Measurements from ENCODE around the gene MRPS25. TPM values are rescaled to one million over a fixed set of nuclear protein-coding genes. Genes with fewer than 3 reads are reported as not detected.

The MRPS25 gene
- polyA plus RNA-seq, 1 donor from 2014 or later, result 74.4 TPM

DNA sequence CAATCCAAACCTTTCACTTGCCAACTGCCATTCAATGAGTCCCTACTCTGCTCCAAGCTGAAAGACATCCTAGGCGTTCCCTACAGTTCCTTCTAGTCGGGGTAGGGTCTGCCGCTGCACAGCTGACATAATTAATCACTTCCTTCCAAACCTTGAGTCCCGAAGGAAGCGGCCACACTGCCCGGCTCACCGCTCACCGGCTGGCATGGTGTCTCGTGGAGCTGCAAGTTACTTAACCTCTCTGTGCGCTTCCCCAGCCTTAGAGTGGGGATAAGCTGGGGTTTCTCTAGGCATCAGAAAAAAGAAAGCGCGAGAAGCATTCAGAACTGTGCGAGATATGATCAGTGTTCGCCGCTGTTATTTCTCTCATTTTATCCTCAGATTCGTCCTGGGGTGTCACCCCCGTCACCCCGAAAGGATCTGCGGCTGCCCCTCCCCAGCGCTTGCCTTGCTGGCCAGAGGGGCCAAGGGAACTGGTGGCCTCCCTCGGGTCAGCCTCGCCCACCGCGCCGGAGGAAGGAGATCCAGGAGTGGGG, 748 bp downstream of the MRPS25 start:
- Histone ChIP-seq H3K4me3 (ENCODE audit: low read length) (peak overlapping the region; percentile 99), H3K36me3 (ENCODE audit: insufficient read depth, low read length) (no peaks in the 10 kb centered on the region), H4K20me1 (ENCODE audit: insufficient read depth) (no peaks in the 10 kb centered on the region), H2AFZ (ENCODE audit: low read depth, low read length) (peak overlapping the region; percentile 94), H3K79me2 (replicated peaks; ENCODE audit: insufficient read depth, low read length) (peaks cover 18% of the 10 kb centered on the region), H3K27me3 (ENCODE audit: insufficient read depth, low read depth, low read length) (no peaks in the 10 kb centered on the region), H3K27ac (ENCODE audit: low read length) (peak overlapping the region; percentile 73), H3K9ac (ENCODE audit: low read length) (peak overlapping the region; percentile 95), H3K9me3 (ENCODE audit: low read length) (no peaks in the 10 kb centered on the region), H3K9me2 (ENCODE audit: insufficient read depth, low read length) (no peaks in the 10 kb centered on the region), H3F3A (ENCODE audit: insufficient read depth, low read length, poor library complexity, severe bottlenecking) (no peaks in the 10 kb centered on the region), H3K4me2 (ENCODE audit: low read length) (peak overlapping the region; percentile 57)
- TF ChIP-seq RAD21 (conservative IDR thresholded peaks at IDR 0.05) (no peak), EZH2 (IDR thresholded peaks at IDR 0.05; ENCODE audit: borderline replicate concordance, insufficient read depth, low read length, poor library complexity, severe bottlenecking) (no peak), MXI1 (conservative IDR thresholded peaks at IDR 0.05; ENCODE audit: poor library complexity, severe bottlenecking) (no peak), SMC3 (conservative IDR thresholded peaks at IDR 0.05; ENCODE audit: poor library complexity) (no peak), CTCF (IDR thresholded peaks at IDR 0.05; ENCODE audit: poor library complexity, severe bottlenecking) (no peak), EP300 (conservative IDR thresholded peaks at IDR 0.05; ENCODE audit: poor library complexity, severe bottlenecking) (no peak), POLR2AphosphoS5 (IDR thresholded peaks at IDR 0.05) (no peak), TAF1 (IDR thresholded peaks at IDR 0.05; ENCODE audit: low read depth) (no peak)
- TF ChIP-seq, protein P1, sequence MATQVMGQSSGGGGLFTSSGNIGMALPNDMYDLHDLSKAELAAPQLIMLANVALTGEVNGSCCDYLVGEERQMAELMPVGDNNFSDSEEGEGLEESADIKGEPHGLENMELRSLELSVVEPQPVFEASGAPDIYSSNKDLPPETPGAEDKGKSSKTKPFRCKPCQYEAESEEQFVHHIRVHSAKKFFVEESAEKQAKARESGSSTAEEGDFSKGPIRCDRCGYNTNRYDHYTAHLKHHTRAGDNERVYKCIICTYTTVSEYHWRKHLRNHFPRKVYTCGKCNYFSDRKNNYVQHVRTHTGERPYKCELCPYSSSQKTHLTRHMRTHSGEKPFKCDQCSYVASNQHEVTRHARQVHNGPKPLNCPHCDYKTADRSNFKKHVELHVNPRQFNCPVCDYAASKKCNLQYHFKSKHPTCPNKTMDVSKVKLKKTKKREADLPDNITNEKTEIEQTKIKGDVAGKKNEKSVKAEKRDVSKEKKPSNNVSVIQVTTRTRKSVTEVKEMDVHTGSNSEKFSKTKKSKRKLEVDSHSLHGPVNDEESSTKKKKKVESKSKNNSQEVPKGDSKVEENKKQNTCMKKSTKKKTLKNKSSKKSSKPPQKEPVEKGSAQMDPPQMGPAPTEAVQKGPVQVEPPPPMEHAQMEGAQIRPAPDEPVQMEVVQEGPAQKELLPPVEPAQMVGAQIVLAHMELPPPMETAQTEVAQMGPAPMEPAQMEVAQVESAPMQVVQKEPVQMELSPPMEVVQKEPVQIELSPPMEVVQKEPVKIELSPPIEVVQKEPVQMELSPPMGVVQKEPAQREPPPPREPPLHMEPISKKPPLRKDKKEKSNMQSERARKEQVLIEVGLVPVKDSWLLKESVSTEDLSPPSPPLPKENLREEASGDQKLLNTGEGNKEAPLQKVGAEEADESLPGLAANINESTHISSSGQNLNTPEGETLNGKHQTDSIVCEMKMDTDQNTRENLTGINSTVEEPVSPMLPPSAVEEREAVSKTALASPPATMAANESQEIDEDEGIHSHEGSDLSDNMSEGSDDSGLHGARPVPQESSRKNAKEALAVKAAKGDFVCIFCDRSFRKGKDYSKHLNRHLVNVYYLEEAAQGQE (IDR thresholded peaks at IDR 0.05; ENCODE audit: borderline replicate concordance), result no peak

DNA sequence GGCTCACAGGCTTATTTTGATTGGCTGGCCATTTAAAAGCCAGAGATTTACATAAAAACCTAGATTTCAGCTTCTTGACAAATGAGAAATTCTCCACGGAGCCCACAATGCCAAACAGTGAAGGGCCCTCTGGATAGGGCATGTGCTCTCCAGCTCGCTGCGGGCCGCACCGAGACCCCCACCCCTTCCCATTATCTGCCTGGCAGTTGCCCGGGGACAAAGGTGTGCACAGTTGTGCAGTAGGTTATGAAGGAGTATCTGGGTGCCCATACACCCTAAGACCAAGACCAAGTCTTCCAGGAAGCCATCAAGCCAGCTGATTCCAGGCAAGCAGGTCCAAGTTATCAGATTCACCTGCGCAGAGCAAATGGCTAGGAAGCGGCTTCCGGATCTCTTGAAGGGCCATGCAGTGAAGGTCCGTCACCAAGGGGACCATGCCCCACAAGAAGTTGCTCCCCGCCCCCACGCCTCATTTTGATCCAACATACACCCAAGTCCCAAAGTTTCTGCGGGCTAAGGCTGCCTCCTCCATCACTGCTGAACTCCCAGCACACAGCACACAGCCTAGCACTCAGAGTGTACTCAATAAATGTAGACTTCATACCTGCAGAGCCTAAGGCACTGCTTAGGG, 1.3 kb downstream of the MRPS25 start:
- Histone ChIP-seq H2AFZ (ENCODE audit: low read depth, low read length) (no peak overlapping the region), H3K27ac (ENCODE audit: low read length) (no peak overlapping the region)
- TF ChIP-seq SMC3 (conservative IDR thresholded peaks at IDR 0.05; ENCODE audit: poor library complexity), result no peak
- TF ChIP-seq RAD21 (conservative IDR thresholded peaks at IDR 0.05), result no peak
- no peak for TF ChIP-seq EZH2 (IDR thresholded peaks at IDR 0.05; ENCODE audit: borderline replicate concordance, insufficient read depth, low read length, poor library complexity, severe bottlenecking)
- no peak for TF ChIP-seq POLR2AphosphoS5 (IDR thresholded peaks at IDR 0.05)

More for the DNA sequence above, 1.3 kb downstream of the MRPS25 start:
- no peaks in the 10 kb centered on the region for H3K9me2 ChIP-seq (ENCODE audit: insufficient read depth, low read length)
- no peaks in the 10 kb centered on the region for H3K9me3 ChIP-seq (ENCODE audit: low read length)
- peak overlapping the region; percentile 99 for H3K4me3 ChIP-seq (ENCODE audit: low read length)
- no peaks in the 10 kb centered on the region for H3K27me3 ChIP-seq (ENCODE audit: insufficient read depth, low read depth, low read length)
- H3K9ac ChIP-seq (ENCODE audit: low read length), result peak overlapping the region; percentile 95
- no peaks in the 10 kb centered on the region for H3F3A ChIP-seq (ENCODE audit: insufficient read depth, low read length, poor library complexity, severe bottlenecking)
- peak overlapping the region; percentile 57 for H3K4me2 ChIP-seq (ENCODE audit: low read length)
- no peaks in the 10 kb centered on the region for H4K20me1 ChIP-seq (ENCODE audit: insufficient read depth)
- H3K36me3 ChIP-seq (ENCODE audit: insufficient read depth, low read length), result peaks cover under 1% of the 10 kb centered on the region
- peaks cover 18% of the 10 kb centered on the region for H3K79me2 ChIP-seq (replicated peaks; ENCODE audit: insufficient read depth, low read length)
